C4-2B (cell line): Measurements from ENCODE around the gene TMEM175.

Experiments used
- CTCF ChIP-seq: fragments of 450-650 bp; conservative IDR thresholded peaks from 2 replicates; pipeline ENCODE4 v1.5.1; 2017; ENCODE audit warnings: mild to moderate bottlenecking
- ZFX ChIP-seq: fragments of 450-650 bp; IDR thresholded peaks from 2 replicates; pipeline ENCODE4 v1.6.1; 2017

GRCh38 chr4:891747-892146, 40.5 kb upstream of the TMEM175 start:
- TF ChIP-seq CTCF, result no peak; the same call in 1 of the 2 replicates
- no peak for TF ChIP-seq ZFX
